Measurements from ENCODE around the gene LNX2.

DNA sequence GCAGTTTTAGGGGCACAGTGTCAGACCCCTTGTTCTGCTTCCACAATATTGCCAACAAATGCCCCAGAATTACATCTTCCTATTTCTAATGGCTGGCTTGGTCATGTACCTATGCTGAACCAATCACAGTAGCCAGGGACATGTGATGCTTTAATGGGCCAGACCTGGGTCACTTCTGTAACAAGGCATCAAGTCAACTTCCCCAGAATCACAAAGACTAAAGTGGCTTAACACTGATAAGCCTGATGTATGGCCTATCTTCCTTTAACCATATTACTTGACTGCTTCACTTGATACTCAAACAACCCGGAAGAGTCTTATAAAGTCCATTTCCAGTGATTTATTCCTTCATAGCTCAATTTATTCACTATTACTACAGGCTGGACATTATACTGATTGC, 19.6 kb downstream of the LNX2 start:
- no peak for TF ChIP-seq EZH2phosphoT487 (IDR thresholded peaks at IDR 0.05; ENCODE audit: borderline replicate concordance)
- no peak for TF ChIP-seq CTCF (conservative IDR thresholded peaks at IDR 0.05; ENCODE audit: low read length)

Measured in Loucy (cell line).